Hepatocyte (in vitro differentiated cells): Measurements from ENCODE around the gene JMJD1C.

Experiments
- EZH2 ChIP-seq: fragments of 200-600 bp; sonication (generic); IDR thresholded peaks from 2 replicates; pipeline ENCODE4 v1.6.1; 2016; ENCODE audit warnings: antibody characterized with exemption, mild to moderate bottlenecking, borderline replicate concordance
- EZH2phosphoT487 ChIP-seq: fragments of 200-600 bp; sonication (generic); IDR thresholded peaks from one replicate; pipeline ENCODE4 v1.6.1; 2018; ENCODE audit warnings: antibody characterized with exemption, mild to moderate bottlenecking, low read depth, moderate library complexity; ENCODE audit not compliant: unreplicated experiment, severe bottlenecking
- TF ChIP-seq, protein P1 (sequence below): fragments of 200-600 bp; sonication (generic); IDR thresholded peaks from 2 replicates; pipeline ENCODE4 v1.5.1; 2016; ENCODE audit warnings: antibody characterized with exemption, mild to moderate bottlenecking; ENCODE audit not compliant: poor library complexity

DNA sequence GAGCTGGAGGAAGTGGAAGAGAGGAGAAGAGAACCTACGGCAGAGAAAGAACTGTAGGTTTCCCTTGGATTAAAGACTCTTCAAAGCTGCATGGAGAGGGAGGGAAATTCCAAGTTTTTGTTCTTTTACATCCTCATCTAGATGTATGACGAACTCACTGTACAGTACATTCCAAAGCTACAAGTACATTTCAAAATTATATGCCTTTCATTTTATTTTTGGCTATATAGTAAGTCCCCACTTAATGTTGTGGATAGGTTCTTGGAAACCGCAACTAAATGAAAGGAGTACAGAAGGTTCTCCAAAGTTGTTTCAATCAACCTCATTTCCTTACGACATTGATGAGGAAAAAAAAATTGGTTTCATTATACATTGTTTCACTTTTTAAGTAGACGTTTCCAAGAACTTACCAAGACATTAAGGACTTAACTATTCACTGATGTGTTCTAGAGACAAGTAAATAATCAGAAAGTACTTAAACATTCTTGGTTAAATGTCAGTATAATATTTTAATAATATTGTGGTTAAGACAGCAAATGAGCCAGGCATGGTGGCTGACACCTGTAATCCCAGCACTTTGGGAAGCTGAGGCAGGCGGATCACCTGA lies 16.1 kb upstream of the JMJD1C start:
- TF ChIP-seq, protein P1, sequence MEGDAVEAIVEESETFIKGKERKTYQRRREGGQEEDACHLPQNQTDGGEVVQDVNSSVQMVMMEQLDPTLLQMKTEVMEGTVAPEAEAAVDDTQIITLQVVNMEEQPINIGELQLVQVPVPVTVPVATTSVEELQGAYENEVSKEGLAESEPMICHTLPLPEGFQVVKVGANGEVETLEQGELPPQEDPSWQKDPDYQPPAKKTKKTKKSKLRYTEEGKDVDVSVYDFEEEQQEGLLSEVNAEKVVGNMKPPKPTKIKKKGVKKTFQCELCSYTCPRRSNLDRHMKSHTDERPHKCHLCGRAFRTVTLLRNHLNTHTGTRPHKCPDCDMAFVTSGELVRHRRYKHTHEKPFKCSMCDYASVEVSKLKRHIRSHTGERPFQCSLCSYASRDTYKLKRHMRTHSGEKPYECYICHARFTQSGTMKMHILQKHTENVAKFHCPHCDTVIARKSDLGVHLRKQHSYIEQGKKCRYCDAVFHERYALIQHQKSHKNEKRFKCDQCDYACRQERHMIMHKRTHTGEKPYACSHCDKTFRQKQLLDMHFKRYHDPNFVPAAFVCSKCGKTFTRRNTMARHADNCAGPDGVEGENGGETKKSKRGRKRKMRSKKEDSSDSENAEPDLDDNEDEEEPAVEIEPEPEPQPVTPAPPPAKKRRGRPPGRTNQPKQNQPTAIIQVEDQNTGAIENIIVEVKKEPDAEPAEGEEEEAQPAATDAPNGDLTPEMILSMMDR = no peak
- TF ChIP-seq EZH2 (no peak), EZH2phosphoT487 (no peak)
